Astrocyte (in vitro differentiated cells and primary cell): Measurements from ENCODE around the gene KIRREL3. TPM values are rescaled to one million over a fixed set of nuclear protein-coding genes. Genes with fewer than 3 reads are reported as not detected.
A peak's percentile ranks its signal among the peaks of the same experiment; 100 is the strongest.

ENCODE experiments used
- DNase-seq: peaks from one replicate; pipeline ENCODE4 v3.0.0-alpha.2; 2010; ENCODE audit warnings: low read depth
- FAIRE-seq: peaks from 2 replicates; lab custom pipeline; 2011; peaks lifted over from hg19 to GRCh38; lab: Jason Lieb, UNC
- H2AFZ ChIP-seq: 2 replicates; pipeline ENCODE4 v1.6.0; 2012; ENCODE audit warnings: low read depth, low read length, inconsistent platforms
- H3K27ac ChIP-seq: 2 replicates; pipeline ENCODE4 v1.5.1; 2011; ENCODE audit warnings: low read depth, low read length, inconsistent platforms
- H3K27me3 ChIP-seq: 2 replicates; pipeline ENCODE4 v1.6.0; 2011; ENCODE audit warnings: low read length, inconsistent platforms; ENCODE audit not compliant: insufficient read depth
- H3K36me3 ChIP-seq: 2 replicates; pipeline ENCODE4 v1.5.1; 2011; ENCODE audit warnings: low read length, inconsistent platforms; ENCODE audit not compliant: insufficient read depth
- H3K4me1 ChIP-seq: 2 replicates; pipeline ENCODE4 v1.5.1; 2011; ENCODE audit warnings: low read length, inconsistent platforms; ENCODE audit not compliant: insufficient read depth
- H3K4me2 ChIP-seq: 2 replicates; pipeline ENCODE4 v1.6.0; 2012; ENCODE audit warnings: low read length, inconsistent platforms
- H3K4me3 ChIP-seq: 2 replicates; pipeline ENCODE4 v1.5.1; 2011; ENCODE audit warnings: low read depth, mild to moderate bottlenecking, low read length, inconsistent platforms; ENCODE audit not compliant: insufficient read depth
- H3K79me2 ChIP-seq: 2 replicates; pipeline ENCODE4 v1.6.0; 2012; ENCODE audit warnings: mild to moderate bottlenecking, low read length, inconsistent platforms; ENCODE audit not compliant: insufficient read depth
- H3K9ac ChIP-seq: 2 replicates; pipeline ENCODE4 v1.6.0; 2012; ENCODE audit warnings: mild to moderate bottlenecking, low read length, inconsistent platforms
- H3K9me3 ChIP-seq: 2 replicates; pipeline ENCODE4 v1.5.1; 2012; ENCODE audit warnings: low read depth, mild to moderate bottlenecking, low read length, inconsistent platforms; ENCODE audit not compliant: insufficient read depth
- H4K20me1 ChIP-seq: 2 replicates; pipeline ENCODE4 v1.6.0; 2012; ENCODE audit warnings: low read length, inconsistent platforms; ENCODE audit not compliant: insufficient read depth
- H3K27ac Mint-ChIP-seq: one replicate; pipeline ENCODE4 v1.8.0; 2021; ENCODE audit warnings: mild to moderate bottlenecking, mixed read lengths; ENCODE audit not compliant: unreplicated experiment
- H3K27me3 Mint-ChIP-seq: one replicate; pipeline ENCODE4 v1.8.0; 2021; ENCODE audit warnings: low read depth, mixed read lengths; ENCODE audit not compliant: unreplicated experiment
- H3K36me3 Mint-ChIP-seq: one replicate; pipeline ENCODE4 v1.8.0; 2021; ENCODE audit warnings: low read depth, mixed read lengths; ENCODE audit not compliant: unreplicated experiment
- H3K4me1 Mint-ChIP-seq: one replicate; pipeline ENCODE4 v1.8.0; 2021; ENCODE audit warnings: low read depth, mixed read lengths; ENCODE audit not compliant: unreplicated experiment
- H3K4me3 Mint-ChIP-seq: one replicate; pipeline ENCODE4 v1.8.0; 2021; ENCODE audit warnings: mild to moderate bottlenecking, moderate library complexity, mixed read lengths; ENCODE audit not compliant: unreplicated experiment
- H3K9me3 Mint-ChIP-seq: one replicate; pipeline ENCODE4 v1.8.0; 2021; ENCODE audit warnings: mild to moderate bottlenecking, mixed read lengths; ENCODE audit not compliant: unreplicated experiment
- EZH2 ChIP-seq: IDR thresholded peaks from 2 replicates; pipeline ENCODE4 v1.6.1; 2012; ENCODE audit warnings: mild to moderate bottlenecking, low read length, inconsistent platforms; ENCODE audit not compliant: insufficient read depth
- total RNA-seq: library from RNA; stranded (reverse); gene quantifications from 2 replicates; pipeline ENCODE4 v1.2.1, GENCODE V29; 2021
- TF ChIP-seq, protein P1 (sequence below): IDR thresholded peaks from 2 replicates; pipeline ENCODE4 v1.5.1; 2011; ENCODE audit warnings: low read depth, mild to moderate bottlenecking, inconsistent platforms, low read length, moderate library complexity; ENCODE audit not compliant: insufficient read depth

KIRREL3 gene
- total RNA-seq, 1 donor from 2014 or later: 0.91 TPM

- Mint-ChIP-seq H3K27me3 (no peaks in the 10 kb centered on the region), H3K27ac (no peak overlapping the region), H3K4me1 (peaks cover 11% of the 10 kb centered on the region), H3K4me3 (no peak overlapping the region), H3K9me3 (no peaks in the 10 kb centered on the region), H3K36me3 (no peaks in the 10 kb centered on the region)
- no peak overlapping the region for H3K9ac ChIP-seq
- H3K4me2 ChIP-seq: no peak overlapping the region
- DNase-seq (no peak), FAIRE-seq (no peak)
- no peaks in the 10 kb centered on the region for H3K27me3 ChIP-seq
- no peak overlapping the region for H3K27ac ChIP-seq
- no peak overlapping the region for H3K4me3 ChIP-seq
- H3K36me3 ChIP-seq: no peaks in the 10 kb centered on the region
- no peaks in the 10 kb centered on the region for H4K20me1 ChIP-seq
- no peaks in the 10 kb centered on the region for H3K9me3 ChIP-seq
- H2AFZ ChIP-seq: no peak overlapping the region
- peaks cover 15% of the 10 kb centered on the region for H3K4me1 ChIP-seq
- no peak for TF ChIP-seq EZH2
- TF ChIP-seq, protein P1, sequence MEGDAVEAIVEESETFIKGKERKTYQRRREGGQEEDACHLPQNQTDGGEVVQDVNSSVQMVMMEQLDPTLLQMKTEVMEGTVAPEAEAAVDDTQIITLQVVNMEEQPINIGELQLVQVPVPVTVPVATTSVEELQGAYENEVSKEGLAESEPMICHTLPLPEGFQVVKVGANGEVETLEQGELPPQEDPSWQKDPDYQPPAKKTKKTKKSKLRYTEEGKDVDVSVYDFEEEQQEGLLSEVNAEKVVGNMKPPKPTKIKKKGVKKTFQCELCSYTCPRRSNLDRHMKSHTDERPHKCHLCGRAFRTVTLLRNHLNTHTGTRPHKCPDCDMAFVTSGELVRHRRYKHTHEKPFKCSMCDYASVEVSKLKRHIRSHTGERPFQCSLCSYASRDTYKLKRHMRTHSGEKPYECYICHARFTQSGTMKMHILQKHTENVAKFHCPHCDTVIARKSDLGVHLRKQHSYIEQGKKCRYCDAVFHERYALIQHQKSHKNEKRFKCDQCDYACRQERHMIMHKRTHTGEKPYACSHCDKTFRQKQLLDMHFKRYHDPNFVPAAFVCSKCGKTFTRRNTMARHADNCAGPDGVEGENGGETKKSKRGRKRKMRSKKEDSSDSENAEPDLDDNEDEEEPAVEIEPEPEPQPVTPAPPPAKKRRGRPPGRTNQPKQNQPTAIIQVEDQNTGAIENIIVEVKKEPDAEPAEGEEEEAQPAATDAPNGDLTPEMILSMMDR: no peak
- no peaks in the 10 kb centered on the region for H3K79me2 ChIP-seq
These were observed 568.0 kb downstream of the KIRREL3 start for GRCh38 chr11:126432525-126432924.

DNA sequence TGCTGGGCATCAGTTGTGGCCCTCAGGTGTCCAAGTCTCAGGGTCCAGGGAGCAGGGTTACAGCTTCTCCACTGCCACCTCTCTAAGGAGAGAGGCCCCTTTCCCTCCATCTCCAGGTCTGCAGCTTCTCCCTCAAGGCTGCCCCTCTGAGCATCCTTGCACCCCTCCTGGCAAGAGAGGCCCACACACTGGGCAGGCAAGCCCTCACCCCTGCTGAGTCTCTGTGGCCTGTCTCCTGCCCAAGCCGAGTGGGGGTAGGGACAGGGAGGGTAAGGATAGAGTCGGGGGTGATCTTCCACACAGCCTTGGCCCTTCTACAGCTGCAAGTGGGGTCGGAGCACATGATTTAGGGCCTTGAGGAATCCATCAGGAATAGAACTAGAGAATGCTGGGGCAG lies 568.5 kb downstream of the KIRREL3 start:
- H3K27ac ChIP-seq: peak overlapping the region; percentile 15
- no peaks in the 10 kb centered on the region for H4K20me1 ChIP-seq
- H3K79me2 ChIP-seq: no peaks in the 10 kb centered on the region
- H3K4me3 ChIP-seq: no peak overlapping the region
- H3K4me2 ChIP-seq: peak overlapping the region; percentile 36
- no peak for FAIRE-seq
- no peaks in the 10 kb centered on the region for H3K36me3 ChIP-seq
- Mint-ChIP-seq H3K36me3 (no peaks in the 10 kb centered on the region), H3K4me1 (peaks cover 13% of the 10 kb centered on the region), H3K27me3 (no peaks in the 10 kb centered on the region), H3K27ac (no peak overlapping the region), H3K9me3 (no peaks in the 10 kb centered on the region), H3K4me3 (no peak overlapping the region)
- no peak for DNase-seq
- TF ChIP-seq, protein P1: no peak
- no peak for TF ChIP-seq EZH2
- H2AFZ ChIP-seq: peak overlapping the region; percentile 65
- no peaks in the 10 kb centered on the region for H3K27me3 ChIP-seq
- peaks cover 15% of the 10 kb centered on the region for H3K4me1 ChIP-seq
- H3K9me3 ChIP-seq: no peaks in the 10 kb centered on the region
- no peak overlapping the region for H3K9ac ChIP-seq

- DNase-seq (peak; percentile 75), FAIRE-seq (no peak)
- H3K79me2 ChIP-seq: no peaks in the 10 kb centered on the region
- no peaks in the 10 kb centered on the region for H3K36me3 ChIP-seq
- H3K27ac Mint-ChIP-seq: no peak overlapping the region
- TF ChIP-seq, protein P1: no peak
- TF ChIP-seq EZH2: no peak
- no peaks in the 10 kb centered on the region for H3K27me3 ChIP-seq
- H3K9me3 Mint-ChIP-seq: no peaks in the 10 kb centered on the region
- no peaks in the 10 kb centered on the region for H3K36me3 Mint-ChIP-seq
- H4K20me1 ChIP-seq: no peaks in the 10 kb centered on the region
- H3K9ac ChIP-seq: no peak overlapping the region
- H3K27me3 Mint-ChIP-seq: no peaks in the 10 kb centered on the region
- H3K9me3 ChIP-seq: no peaks in the 10 kb centered on the region
- H2AFZ ChIP-seq: peak overlapping the region; percentile 65
- no peak overlapping the region for H3K4me3 ChIP-seq
- peak overlapping the region; percentile 15 for H3K27ac ChIP-seq
- H3K4me1 Mint-ChIP-seq: peaks cover 14% of the 10 kb centered on the region
- peaks cover 15% of the 10 kb centered on the region for H3K4me1 ChIP-seq
- H3K4me3 Mint-ChIP-seq: peak overlapping the region; percentile 40
- peak overlapping the region; percentile 36 for H3K4me2 ChIP-seq
These were observed 569.0 kb downstream of the KIRREL3 start for GRCh38 chr11:126431401-126432064.
